ENCODE results near the gene FNTB. TPM values are rescaled to one million over a fixed set of nuclear protein-coding genes. Genes with fewer than 3 reads are reported as not detected.
A peak's percentile ranks its signal among the peaks of the same experiment; 100 is the strongest.

FNTB gene
- total RNA-seq, 1 donor from 2014 or later: 13.3 TPM

GRCh38 chr14:64939817-64940190 is 46.9 kb upstream of the FNTB start:
- Histone ChIP-seq H3K27me3 (no peaks in the 10 kb centered on the region), H3K4me3 (no peak overlapping the region), H3K36me3 (no peaks in the 10 kb centered on the region), H3K9me3 (no peaks in the 10 kb centered on the region), H3K27ac (no peak overlapping the region), H3K4me1 (peaks cover 18% of the 10 kb centered on the region)
- no peak for DNase-seq (ENCODE audit: extremely low spot score in 2 of 2)
- no peak for TF ChIP-seq POLR2A (IDR thresholded peaks at IDR 0.05)
- TF ChIP-seq POLR2AphosphoS5 (IDR thresholded peaks at IDR 0.05; ENCODE audit: insufficient read depth in 1 of 2, low read depth in 1 of 2): no peak
- TF ChIP-seq CTCF (IDR thresholded peaks at IDR 0.05): no peak
- intact Hi-C loops (cut with DNase I): loop anchor here (10.0 kb wide), 1 partner anchor 1315 kb away; no protein-coding TSS in a partner anchor

DNA sequence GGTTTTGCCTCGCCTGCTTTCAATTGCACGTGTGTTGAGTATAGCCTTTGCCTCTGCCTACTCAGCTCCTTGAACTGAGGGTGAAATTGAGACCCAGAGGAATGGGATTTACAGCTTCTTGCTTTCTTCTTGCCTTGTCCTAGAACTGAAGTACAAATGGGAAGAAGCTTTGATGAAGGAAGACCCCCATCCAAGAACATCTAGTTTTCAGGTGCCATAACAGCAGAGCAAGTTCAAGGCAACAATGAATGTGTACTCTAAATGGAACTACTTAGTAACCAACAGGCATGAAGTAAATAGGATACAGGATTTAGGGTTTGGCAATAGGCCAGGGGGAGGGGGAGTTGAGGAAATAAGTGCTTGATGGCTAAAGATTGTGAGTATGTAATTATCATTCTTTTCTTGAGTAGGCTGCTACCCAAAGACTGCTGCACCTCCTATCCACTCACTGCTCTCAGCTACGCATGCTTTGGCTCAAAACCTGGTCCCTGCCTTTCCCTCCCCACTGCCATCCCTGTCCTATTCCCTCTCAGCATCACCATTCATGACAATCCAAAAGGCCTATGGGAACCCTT is 46.3 kb upstream of the FNTB start:
- Histone ChIP-seq H3K9me3 (no peaks in the 10 kb centered on the region), H3K36me3 (no peaks in the 10 kb centered on the region), H3K4me3 (peak overlapping the region in 1 of 2 donors; percentile 19), H3K4me1 (peaks cover 18% of the 10 kb centered on the region), H3K27ac (no peak overlapping the region), H3K27me3 (no peaks in the 10 kb centered on the region)
- TF ChIP-seq POLR2A (IDR thresholded peaks at IDR 0.05) (no peak), CTCF (IDR thresholded peaks at IDR 0.05) (no peak), POLR2AphosphoS5 (IDR thresholded peaks at IDR 0.05; ENCODE audit: insufficient read depth in 1 of 2, low read depth in 1 of 2) (no peak)
- peak in 1 of 2 donors; percentile 64 for DNase-seq (ENCODE audit: extremely low spot score in 2 of 2)
- intact Hi-C loops (cut with DNase I): no loop called here

DNA sequence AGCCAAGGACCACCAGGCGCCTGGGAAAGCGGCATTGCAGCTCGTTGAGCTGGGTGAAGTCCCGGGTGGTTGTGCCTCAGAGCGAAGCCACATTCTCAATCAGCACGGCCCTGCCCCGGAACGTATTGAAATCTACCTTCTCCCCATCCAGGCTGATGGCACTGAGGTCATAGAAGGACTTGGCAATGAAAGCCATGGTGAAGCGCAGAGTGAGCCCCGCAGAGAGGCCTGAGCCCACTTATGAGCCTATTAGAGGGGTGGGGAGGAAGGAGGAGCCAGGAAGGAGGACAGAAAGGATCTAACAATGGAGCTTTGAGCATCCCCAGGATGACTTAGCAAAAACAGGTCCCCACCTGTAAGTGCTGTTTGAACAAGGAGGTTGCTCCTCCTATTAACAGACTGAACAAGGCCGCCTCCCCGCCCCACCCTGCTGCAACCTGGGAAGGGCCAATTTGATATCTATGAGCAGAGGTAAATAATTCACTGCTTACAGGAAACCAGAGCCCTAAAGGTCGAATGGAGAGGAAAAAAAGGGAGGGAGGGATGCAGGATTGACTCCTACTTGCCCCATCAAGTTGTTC is 44.1 kb upstream of the FNTB start, which contains the start of gene GPX2:
Gene GPX2, minus strand, starts transcription at position 215 of the 581 bp plus-strand sequence. Its CDS starts 19 bp downstream, at position 196.
- Histone ChIP-seq H3K27me3 (no peaks in the 10 kb centered on the region), H3K4me3 (peak within 1 kb of the TSS; percentile 13 to 19), H3K9me3 (no peaks in the 10 kb centered on the region), H3K36me3 (no peaks in the 10 kb centered on the region), H3K27ac (no peak within 1 kb of the TSS), H3K4me1 (peaks cover 12% of the 10 kb centered on the region)
- peak in 1 of 2 donors; percentile 86 for DNase-seq (ENCODE audit: extremely low spot score in 2 of 2)
- TF ChIP-seq POLR2A (IDR thresholded peaks at IDR 0.05) (no peak), POLR2AphosphoS5 (IDR thresholded peaks at IDR 0.05; ENCODE audit: insufficient read depth in 1 of 2, low read depth in 1 of 2) (no peak), CTCF (IDR thresholded peaks at IDR 0.05) (no peak)
- intact Hi-C loops (cut with DNase I): no loop called here

- H3K36me3 ChIP-seq: no peaks in the 10 kb centered on the region
- no peaks in the 10 kb centered on the region for H3K27me3 ChIP-seq
- intact Hi-C loops (cut with DNase I): no loop called here
- no peak overlapping the region for H3K4me3 ChIP-seq
- H3K27ac ChIP-seq: no peak overlapping the region
- peak in 1 of 2 donors; percentile 83 for DNase-seq (ENCODE audit: extremely low spot score in 2 of 2)
- peaks cover 12% of the 10 kb centered on the region for H3K4me1 ChIP-seq
- TF ChIP-seq CTCF (IDR thresholded peaks at IDR 0.05) (no peak), POLR2AphosphoS5 (IDR thresholded peaks at IDR 0.05; ENCODE audit: insufficient read depth in 1 of 2, low read depth in 1 of 2) (no peak), POLR2A (IDR thresholded peaks at IDR 0.05) (no peak)
- no peaks in the 10 kb centered on the region for H3K9me3 ChIP-seq
Measured at GRCh38 chr14:64943556-64943955, 43.1 kb upstream of the FNTB start.

- TF ChIP-seq POLR2A (IDR thresholded peaks at IDR 0.05) (no peak), POLR2AphosphoS5 (IDR thresholded peaks at IDR 0.05; ENCODE audit: insufficient read depth in 1 of 2, low read depth in 1 of 2) (no peak), CTCF (IDR thresholded peaks at IDR 0.05) (no peak)
- Histone ChIP-seq H3K36me3 (peaks cover 0 to 2% of the 10 kb centered on the region in 2 donors), H3K4me3 (no peak overlapping the region), H3K4me1 (peaks cover 12% of the 10 kb centered on the region), H3K9me3 (no peaks in the 10 kb centered on the region), H3K27ac (no peak overlapping the region), H3K27me3 (no peaks in the 10 kb centered on the region)
- peak in 1 of 2 donors; percentile 77 for DNase-seq (ENCODE audit: extremely low spot score in 2 of 2)
- intact Hi-C loops (cut with DNase I): no loop called here
Measured at GRCh38 chr14:64944041-64944440, 42.7 kb upstream of the FNTB start.
